Subcutaneous adipose tissue (tissue), 4 donors: ENCODE measurements around the gene IFIT1B. TPM values are rescaled to one million over a fixed set of nuclear protein-coding genes. Genes with fewer than 3 reads are reported as not detected.

Source experiments
- CTCF ChIP-seq: fragments of 450-650 bp; IDR thresholded peaks from one replicate; pipeline ENCODE4 v1.5.1; 2016; ENCODE audit warnings: low read depth, mild to moderate bottlenecking, control low read depth, antibody characterized with exemption, moderate library complexity
- total RNA-seq, 4 donors: library from RNA; depleted of rRNA; stranded (reverse); fragments of >200 nt; gene quantifications; one replicate each; pipeline ENCODE4 v1.1.0, GENCODE V29; 2016

Gene IFIT1B
- total RNA-seq, 4 donors from 2014 or later: not detected

GRCh38 chr10:89373916-89374711, 3.7 kb upstream of the IFIT1B start:
- TF ChIP-seq CTCF: no peak

DNA sequence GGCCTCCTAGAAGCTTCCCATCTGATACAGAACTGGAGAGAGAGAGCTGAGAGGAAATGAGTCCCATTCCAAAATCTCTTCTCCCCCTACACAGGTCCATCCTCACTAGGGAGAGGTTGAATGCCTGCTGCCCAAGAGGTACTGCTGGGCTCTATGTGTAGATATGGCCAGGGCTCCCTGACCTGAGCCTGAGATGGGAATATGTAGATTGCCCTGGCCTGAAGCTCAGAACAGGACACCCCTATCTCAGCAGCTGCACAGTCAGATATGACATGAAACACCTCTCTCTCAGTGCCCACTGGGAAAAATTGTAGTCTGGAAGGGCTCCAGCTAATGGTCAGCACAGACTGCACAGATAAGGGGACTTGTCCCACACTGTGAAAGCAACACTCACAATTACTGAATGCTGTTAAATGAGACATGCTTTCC, 3.1 kb upstream of the IFIT1B start:
- TF ChIP-seq CTCF: no peak

GRCh38 chr10:89379103-89379502, 1.2 kb downstream of the IFIT1B start:
- no peak for TF ChIP-seq CTCF

- TF ChIP-seq CTCF: no peak
Measured at GRCh38 chr10:89382757-89383156, 4.9 kb downstream of the IFIT1B start.

GRCh38 chr10:89384474-89385340, 6.9 kb downstream of the IFIT1B start:
- TF ChIP-seq CTCF: no peak

DNA sequence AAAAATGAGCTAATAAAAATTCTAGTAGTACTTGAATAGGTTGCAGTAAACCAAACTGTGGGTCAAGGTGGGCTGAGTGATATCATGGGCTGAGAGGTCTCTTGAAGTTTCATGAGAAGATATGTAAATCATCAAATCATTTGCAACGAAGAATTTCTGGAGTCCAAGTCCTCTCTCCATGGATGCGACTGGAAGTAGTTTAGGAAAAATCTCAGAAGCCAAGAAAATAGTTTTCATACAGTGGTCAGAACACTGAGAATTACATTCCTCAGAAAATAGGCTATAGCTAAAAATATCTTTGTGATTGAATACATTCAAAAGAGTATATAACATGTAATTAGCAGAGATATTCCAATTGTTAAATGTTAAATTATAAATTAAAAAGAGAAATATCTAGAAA, 10.9 kb downstream of the IFIT1B start:
- TF ChIP-seq CTCF: no peak

GRCh38 chr10:89389254-89389653, 11.4 kb downstream of the IFIT1B start:
- no peak for TF ChIP-seq CTCF
